IPS-20b (cell line): ENCODE results near the gene XPO5.
A peak's percentile ranks its signal among the peaks of the same experiment; 100 is the strongest.
"Not testable (repeated sequence)": the region's sequence is repeated elsewhere in the genome, so short reads cannot be mapped to it uniquely, and the experiment has no call there.

Experiments
- H3K27ac ChIP-seq: one replicate; pipeline ENCODE4 v1.5.1; 2013; ENCODE audit warnings: low read length
- H3K27me3 ChIP-seq: 2 replicates; pipeline ENCODE4 v1.6.1; 2013; ENCODE audit warnings: mild to moderate bottlenecking, low read length, inconsistent platforms; ENCODE audit not compliant: insufficient read depth
- H3K36me3 ChIP-seq: 2 replicates; pipeline ENCODE4 v1.6.1; 2013; ENCODE audit warnings: low read depth, mild to moderate bottlenecking, inconsistent platforms, low read length, moderate library complexity; ENCODE audit not compliant: insufficient read depth
- H3K4me1 ChIP-seq: 2 replicates; pipeline ENCODE4 v1.6.1; 2013; ENCODE audit warnings: mild to moderate bottlenecking, control low read depth, inconsistent platforms, low read length, moderate library complexity; ENCODE audit not compliant: insufficient read depth
- H3K4me3 ChIP-seq: 2 replicates; pipeline ENCODE4 v1.5.1; 2013; ENCODE audit warnings: mild to moderate bottlenecking, low read length, inconsistent platforms
- H3K9ac ChIP-seq: 2 replicates; pipeline ENCODE4 v1.6.1; 2013; ENCODE audit warnings: low read depth, mild to moderate bottlenecking, inconsistent platforms, low read length, moderate library complexity
- H3K9me3 ChIP-seq: 2 replicates; pipeline ENCODE4 v1.6.1; 2013; ENCODE audit warnings: mild to moderate bottlenecking, low read depth, low read length, inconsistent platforms; ENCODE audit not compliant: insufficient read depth

XPO5 gene

GRCh38 chr6:43579171-43579570 is 3.3 kb upstream of the XPO5 start:
- Histone ChIP-seq H3K36me3 (peaks cover 14% of the 10 kb centered on the region), H3K4me3 (no peak overlapping the region), H3K9me3 (no peaks in the 10 kb centered on the region), H3K27me3 (no peaks in the 10 kb centered on the region), H3K9ac (no peak overlapping the region), H3K4me1 (no peaks in the 10 kb centered on the region), H3K27ac (no peak overlapping the region)

GRCh38 chr6:43578748-43579147 is 2.9 kb upstream of the XPO5 start:
- no peaks in the 10 kb centered on the region for H3K4me1 ChIP-seq
- H3K36me3 ChIP-seq: peaks cover 10% of the 10 kb centered on the region
- no peaks in the 10 kb centered on the region for H3K27me3 ChIP-seq
- H3K9me3 ChIP-seq: no peaks in the 10 kb centered on the region
- H3K27ac ChIP-seq: no peak overlapping the region
- H3K4me3 ChIP-seq: no peak overlapping the region
- no peak overlapping the region for H3K9ac ChIP-seq

- Histone ChIP-seq H3K27me3 (no peaks in the 10 kb centered on the region), H3K36me3 (peaks cover 32% of the 10 kb centered on the region), H3K9me3 (no peaks in the 10 kb centered on the region), H3K4me1 (no peaks in the 10 kb centered on the region), H3K4me3 (peak overlapping the region; percentile 96), H3K9ac (peak overlapping the region; percentile 88), H3K27ac (peak overlapping the region; percentile 59)
Observed at GRCh38 chr6:43575105-43575771, 600 bp downstream of the XPO5 start.

GRCh38 chr6:43572015-43572414 is 3.8 kb downstream of the XPO5 start:
- no peak overlapping the region for H3K9ac ChIP-seq
- no peaks in the 10 kb centered on the region for H3K9me3 ChIP-seq
- H3K27me3 ChIP-seq: no peaks in the 10 kb centered on the region
- H3K4me3 ChIP-seq: no peak overlapping the region
- no peak overlapping the region for H3K27ac ChIP-seq
- H3K36me3 ChIP-seq: peaks cover 63% of the 10 kb centered on the region
- H3K4me1 ChIP-seq: no peaks in the 10 kb centered on the region

GRCh38 chr6:43570876-43571441 is 4.9 kb downstream of the XPO5 start:
- Histone ChIP-seq H3K4me3 (no peak overlapping the region), H3K9ac (no peak overlapping the region), H3K27ac (no peak overlapping the region), H3K4me1 (no peaks in the 10 kb centered on the region), H3K9me3 (no peaks in the 10 kb centered on the region), H3K36me3 (peaks cover 73% of the 10 kb centered on the region), H3K27me3 (no peaks in the 10 kb centered on the region)

GRCh38 chr6:43559328-43559727 is 16.5 kb downstream of the XPO5 start:
- H3K4me3 ChIP-seq: no peak overlapping the region
- no peaks in the 10 kb centered on the region for H3K9me3 ChIP-seq
- no peak overlapping the region for H3K27ac ChIP-seq
- H3K9ac ChIP-seq: no peak overlapping the region
- H3K36me3 ChIP-seq: peaks cover 100% of the 10 kb centered on the region
- H3K4me1 ChIP-seq: no peaks in the 10 kb centered on the region
- no peaks in the 10 kb centered on the region for H3K27me3 ChIP-seq

- not testable (repeated sequence) for H3K4me1 ChIP-seq, H3K9me3 ChIP-seq
Observed at GRCh38 chr6:43557620-43558019, 18.2 kb downstream of the XPO5 start.

GRCh38 chr6:43547222-43547621 is 28.6 kb downstream of the XPO5 start:
- H3K27me3 ChIP-seq: no peaks in the 10 kb centered on the region
- H3K4me3 ChIP-seq: no peak overlapping the region
- no peak overlapping the region for H3K9ac ChIP-seq
- H3K4me1 ChIP-seq: no peaks in the 10 kb centered on the region
- no peaks in the 10 kb centered on the region for H3K9me3 ChIP-seq
- H3K27ac ChIP-seq: no peak overlapping the region
- H3K36me3 ChIP-seq: peaks cover 98% of the 10 kb centered on the region

More at GRCh38 chr6:43557620-43558019, 18.2 kb downstream of the XPO5 start:
- not testable (repeated sequence) for H3K27me3 ChIP-seq, H3K27ac ChIP-seq, H3K9ac ChIP-seq, H3K4me3 ChIP-seq
- H3K36me3 ChIP-seq: peaks cover 98% of the 10 kb centered on the region

GRCh38 chr6:43544461-43544860 is 31.4 kb downstream of the XPO5 start:
- Histone ChIP-seq H3K4me1 (no peaks in the 10 kb centered on the region), H3K27me3 (no peaks in the 10 kb centered on the region), H3K36me3 (peaks cover 93% of the 10 kb centered on the region), H3K9me3 (no peaks in the 10 kb centered on the region), H3K9ac (no peak overlapping the region), H3K27ac (no peak overlapping the region), H3K4me3 (no peak overlapping the region)

- Histone ChIP-seq H3K9ac (no peak overlapping the region), H3K4me1 (no peaks in the 10 kb centered on the region), H3K36me3 (peaks cover 86% of the 10 kb centered on the region), H3K4me3 (no peak overlapping the region), H3K27me3 (no peaks in the 10 kb centered on the region), H3K27ac (no peak overlapping the region), H3K9me3 (no peaks in the 10 kb centered on the region)
Observed at GRCh38 chr6:43541774-43542471, 33.9 kb downstream of the XPO5 start.

- Histone ChIP-seq H3K9me3 (no peaks in the 10 kb centered on the region), H3K4me1 (no peaks in the 10 kb centered on the region), H3K27me3 (no peaks in the 10 kb centered on the region), H3K36me3 (peaks cover 81% of the 10 kb centered on the region), H3K9ac (no peak overlapping the region), H3K27ac (no peak overlapping the region), H3K4me3 (no peak overlapping the region)
Observed at GRCh38 chr6:43540507-43540906, 35.3 kb downstream of the XPO5 start.

- H3K36me3 ChIP-seq: peaks cover 79% of the 10 kb centered on the region
- H3K4me3 ChIP-seq: not testable (repeated sequence)
Observed at GRCh38 chr6:43539409-43539808, 36.4 kb downstream of the XPO5 start.

More at GRCh38 chr6:43539409-43539808, 36.4 kb downstream of the XPO5 start:
- H3K9ac ChIP-seq, H3K27ac ChIP-seq, H3K4me1 ChIP-seq, H3K27me3 ChIP-seq, H3K9me3 ChIP-seq: not testable (repeated sequence)
